NCI-H146 (cell line): ENCODE measurements around the gene RPS27L.

Experiments used
- DNase-seq: peaks from one replicate; lab custom pipeline; 2025; lab: John Stamatoyannopoulos, UW

Gene RPS27L

DNA sequence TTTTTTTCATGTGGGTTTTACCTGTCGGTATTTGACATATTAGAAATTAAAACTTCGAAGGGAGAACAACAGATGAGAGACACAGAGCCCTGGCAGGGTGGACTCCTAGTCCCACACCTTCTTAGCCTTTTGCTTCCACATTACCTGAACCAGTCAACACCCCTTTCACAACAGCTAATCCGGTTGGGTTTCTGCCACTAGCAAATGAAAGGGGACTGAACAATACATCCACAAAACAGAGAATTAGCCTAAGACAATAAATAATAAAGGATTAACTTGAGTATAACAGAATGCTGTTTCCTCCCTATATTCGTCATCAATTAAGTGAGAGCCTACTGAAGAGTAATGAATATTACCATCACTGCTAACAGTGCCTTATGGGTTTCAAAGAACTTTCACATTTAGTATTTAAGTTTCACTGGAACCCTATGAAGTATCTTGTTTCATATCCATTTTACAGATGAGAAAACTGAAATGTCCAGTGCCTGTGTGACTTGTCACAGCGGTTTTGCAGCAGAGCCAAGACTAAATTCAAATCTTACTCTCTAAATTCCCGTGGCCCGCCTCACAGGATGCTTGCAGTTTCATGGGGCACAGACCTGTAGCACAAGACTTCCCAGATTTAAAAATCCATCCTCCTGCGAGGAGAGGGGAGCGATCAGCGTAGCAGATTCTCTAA lies 31.1 kb upstream of the RPS27L start:
- no peak for DNase-seq

DNA sequence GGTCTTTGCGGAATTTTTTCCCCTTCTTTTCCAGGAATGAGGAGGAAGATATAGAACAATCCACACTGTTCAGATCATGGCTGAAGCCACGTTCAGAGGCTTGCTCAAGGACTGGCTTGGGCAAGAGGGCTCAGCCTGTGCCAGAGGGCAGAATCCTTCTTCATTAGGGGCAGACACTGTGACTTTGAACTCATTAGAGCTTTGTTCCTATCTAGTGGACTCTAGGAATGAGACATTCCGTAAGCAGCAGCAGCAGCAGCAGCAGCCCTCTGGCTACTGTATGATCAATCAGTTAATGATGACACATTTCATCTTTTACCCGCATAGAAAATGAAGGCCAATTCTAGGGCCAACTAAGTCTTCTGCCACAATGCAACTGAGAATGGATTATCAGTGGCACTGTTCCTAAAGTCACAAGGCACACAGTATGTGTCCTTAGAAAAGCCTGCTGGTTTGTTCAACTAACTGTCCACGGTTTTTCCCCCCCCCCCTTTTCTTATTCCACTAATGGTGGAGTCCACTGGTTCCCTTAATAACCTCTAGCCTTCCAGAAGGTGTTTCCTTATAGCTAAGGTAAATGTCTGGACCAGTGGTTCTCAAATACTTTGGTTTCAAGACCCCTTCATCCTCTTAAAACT lies 30.4 kb upstream of the RPS27L start:
- no peak for DNase-seq

DNA sequence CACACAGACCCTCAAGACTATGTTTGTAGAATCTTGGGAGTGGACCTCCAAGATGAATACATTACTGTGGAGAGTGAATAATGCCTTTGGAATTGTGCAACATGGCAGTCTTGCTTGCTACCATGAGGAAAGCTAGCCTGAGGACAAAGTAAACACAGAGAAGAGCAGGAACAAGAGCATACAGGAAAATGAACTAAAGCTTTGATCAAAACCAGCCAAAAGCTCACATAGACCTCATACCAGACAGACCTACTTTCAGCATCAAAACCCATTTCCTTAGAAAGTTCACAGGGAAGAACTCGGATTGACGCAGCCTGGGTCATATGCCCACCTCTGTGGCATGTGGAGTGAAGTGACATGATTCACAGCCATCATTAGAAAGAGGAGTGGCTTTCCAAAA lies 28.8 kb upstream of the RPS27L start:
- no peak for DNase-seq

DNA sequence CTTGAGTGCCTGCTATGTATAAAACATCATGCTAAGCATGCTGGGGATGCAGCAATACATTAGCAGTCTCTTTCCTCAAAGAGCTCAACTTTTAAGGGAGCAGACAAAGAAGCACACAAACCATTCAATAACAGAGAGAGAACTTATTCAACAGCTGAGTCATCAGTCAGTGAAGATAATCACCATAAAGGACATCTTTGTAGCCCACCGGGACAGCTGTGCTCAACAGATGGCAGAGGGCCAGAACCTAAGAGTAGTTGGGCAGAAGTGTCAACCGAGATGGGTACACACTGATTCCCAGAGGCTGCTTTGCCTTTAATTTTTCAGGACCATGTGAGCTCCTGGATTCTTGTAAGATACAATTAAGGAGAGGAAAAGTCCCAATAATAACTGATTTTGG lies 27.9 kb upstream of the RPS27L start:
- no peak for DNase-seq

DNA sequence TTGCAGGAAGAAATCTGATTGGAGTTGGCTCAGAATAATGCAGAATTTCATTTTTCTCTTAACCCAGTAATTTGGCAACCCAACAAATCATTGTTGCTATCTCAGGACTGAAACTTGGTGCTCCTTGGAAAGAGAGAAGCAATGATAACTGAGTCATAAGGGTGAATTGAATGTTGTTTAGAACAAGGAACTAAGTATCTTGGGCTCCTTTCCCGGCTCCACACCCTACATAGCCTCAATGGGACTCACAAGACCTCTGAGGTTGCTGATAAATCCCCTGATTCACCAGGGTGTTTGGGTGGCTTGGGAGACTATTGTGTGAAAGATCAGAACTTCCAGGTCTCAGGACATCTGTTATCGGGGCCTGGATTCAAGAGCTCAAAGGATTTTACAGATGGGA lies 24.4 kb upstream of the RPS27L start:
- DNase-seq: no peak

DNA sequence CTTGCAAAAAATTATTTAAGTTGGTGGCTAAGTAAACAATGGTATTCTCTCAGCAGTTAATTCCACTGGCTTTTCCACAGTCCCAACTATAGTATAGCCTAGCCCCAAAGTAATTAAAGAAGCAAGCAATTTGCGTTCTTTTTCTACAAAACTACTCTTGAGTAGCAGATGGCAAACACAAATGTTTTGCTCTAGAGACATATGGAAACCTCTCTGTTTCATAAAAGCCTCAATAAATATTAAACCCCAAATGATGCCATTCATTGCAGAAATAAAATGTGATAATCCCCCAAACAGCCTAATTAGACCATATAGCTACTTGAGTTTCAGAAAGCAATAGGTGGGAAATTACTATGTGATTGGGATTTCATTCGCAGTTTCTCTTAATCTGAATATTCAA lies 23.5 kb upstream of the RPS27L start:
- DNase-seq: no peak

DNA sequence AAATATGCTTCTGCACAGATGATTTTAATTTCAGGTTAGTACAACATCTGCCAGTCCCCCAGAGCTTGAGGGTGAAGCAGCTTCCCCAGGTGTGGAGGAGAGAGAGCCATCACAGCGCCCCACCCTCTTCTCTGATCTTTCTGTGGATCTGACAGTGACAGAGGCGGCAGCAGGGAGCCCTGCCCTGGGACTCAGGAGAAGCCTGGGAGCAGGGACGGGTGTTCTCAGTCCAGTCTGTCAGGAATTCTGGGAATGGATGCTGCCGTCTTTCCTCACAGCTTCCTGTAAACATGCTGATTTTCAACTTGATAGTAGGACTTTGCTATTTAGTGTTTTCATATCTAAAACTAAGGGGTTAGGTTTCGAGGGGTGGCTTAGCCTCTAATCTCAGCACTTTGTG lies 20.8 kb upstream of the RPS27L start:
- peak; percentile 61 for DNase-seq

DNA sequence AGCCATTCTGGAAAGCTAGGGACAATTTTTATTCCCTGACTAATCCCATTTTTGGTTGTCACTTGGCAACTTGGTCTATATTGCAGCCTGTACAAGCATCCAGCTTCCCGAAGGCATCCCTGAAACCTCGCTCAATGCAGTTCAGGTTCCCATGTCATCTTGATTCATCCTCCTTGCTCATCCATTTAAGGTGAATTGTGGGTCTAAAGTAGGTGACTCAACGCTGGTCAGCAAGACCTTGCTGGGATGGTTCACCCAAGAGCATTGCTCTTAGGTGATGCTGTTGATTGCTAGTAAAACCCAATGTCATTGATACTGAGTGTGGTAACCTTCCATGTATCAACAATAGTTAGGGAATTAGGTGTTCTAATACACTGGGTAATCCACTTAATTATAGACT lies 19.0 kb upstream of the RPS27L start:
- no peak for DNase-seq

DNA sequence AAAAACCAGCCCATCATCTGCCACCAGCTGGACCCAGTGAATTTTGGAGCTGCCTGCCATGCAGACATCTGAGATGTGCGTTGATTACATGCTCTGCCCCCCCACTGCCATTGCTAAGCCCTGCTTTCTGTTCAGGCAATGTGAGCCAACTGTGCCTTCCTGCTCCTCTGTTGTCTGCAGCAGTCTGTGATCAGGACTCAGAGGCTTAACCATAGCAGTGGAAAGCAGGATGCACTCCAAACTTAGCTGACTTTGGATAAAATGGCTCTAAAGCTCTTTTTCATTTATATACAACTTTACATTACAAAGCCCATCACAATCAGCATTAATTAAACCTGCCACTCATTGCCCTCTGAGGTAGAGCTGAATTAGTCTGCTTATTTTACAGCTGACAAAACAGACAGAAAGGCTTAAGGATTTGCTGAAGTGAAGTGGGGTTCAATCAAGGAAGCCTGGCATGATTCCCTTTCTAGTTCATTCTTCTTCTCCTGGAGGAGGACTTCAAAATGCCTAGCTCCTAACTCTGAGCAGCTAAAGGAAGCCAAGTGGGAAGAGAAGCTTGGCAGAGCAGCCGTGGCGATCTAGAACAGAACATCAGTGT lies 15.7 kb upstream of the RPS27L start:
- no peak for DNase-seq

DNA sequence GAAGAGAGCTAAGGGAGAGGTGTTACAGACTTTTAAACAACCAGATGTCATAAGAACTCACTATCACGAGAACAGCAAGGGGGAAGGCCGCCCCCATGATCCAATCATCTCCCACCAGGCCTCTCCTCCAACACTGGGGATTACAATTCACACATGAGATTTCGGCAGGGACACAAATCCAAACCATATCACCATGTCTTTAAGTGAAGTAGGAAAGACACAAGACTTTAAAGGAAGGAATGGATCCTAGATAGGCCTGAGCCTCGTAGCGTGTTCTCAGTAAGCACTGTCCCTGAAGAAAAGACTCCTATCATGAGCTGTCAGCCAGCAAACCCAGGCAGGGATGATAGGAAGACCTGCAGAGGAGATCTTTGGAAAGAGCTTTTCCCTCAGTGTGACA lies 15.1 kb upstream of the RPS27L start:
- DNase-seq: no peak

DNA sequence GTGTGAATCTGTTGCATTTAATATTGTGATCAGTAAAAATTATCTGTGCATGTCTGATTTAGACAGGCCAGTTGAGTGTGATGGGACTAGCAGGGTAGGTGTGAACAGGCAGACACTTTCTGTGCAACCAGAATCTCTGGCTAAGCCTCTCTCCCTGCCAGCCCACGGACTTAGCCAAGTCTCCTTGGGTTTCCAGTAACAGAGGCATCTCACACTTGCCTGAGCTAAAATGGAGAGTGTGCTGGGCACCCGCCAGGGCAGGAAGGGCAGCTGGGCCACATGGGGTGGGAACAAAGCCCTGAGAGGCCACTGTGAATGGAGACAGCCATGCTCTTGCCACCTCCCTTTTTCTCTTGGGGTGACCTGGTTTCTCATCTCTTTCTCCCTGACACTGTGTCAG lies 12.5 kb upstream of the RPS27L start:
- DNase-seq: no peak

DNA sequence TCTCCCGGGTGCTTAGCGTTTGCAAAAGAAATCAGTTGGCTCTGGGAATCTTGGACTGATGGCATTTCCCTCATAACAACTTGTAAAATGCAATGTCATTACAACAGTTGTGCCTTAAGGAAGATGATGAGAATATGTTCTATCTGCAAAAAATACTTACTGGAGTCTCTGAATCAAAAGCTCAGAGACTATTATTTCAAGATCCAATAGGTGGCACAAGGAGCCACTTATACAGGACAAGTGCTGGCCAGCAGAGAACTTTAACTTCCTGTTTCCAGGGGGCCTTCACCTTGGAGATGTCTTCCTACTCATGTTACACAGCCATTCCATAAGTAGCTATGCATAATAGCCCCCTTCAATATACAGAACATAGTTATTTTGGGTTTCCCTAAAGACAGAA lies 8.9 kb upstream of the RPS27L start:
- DNase-seq: no peak

DNA sequence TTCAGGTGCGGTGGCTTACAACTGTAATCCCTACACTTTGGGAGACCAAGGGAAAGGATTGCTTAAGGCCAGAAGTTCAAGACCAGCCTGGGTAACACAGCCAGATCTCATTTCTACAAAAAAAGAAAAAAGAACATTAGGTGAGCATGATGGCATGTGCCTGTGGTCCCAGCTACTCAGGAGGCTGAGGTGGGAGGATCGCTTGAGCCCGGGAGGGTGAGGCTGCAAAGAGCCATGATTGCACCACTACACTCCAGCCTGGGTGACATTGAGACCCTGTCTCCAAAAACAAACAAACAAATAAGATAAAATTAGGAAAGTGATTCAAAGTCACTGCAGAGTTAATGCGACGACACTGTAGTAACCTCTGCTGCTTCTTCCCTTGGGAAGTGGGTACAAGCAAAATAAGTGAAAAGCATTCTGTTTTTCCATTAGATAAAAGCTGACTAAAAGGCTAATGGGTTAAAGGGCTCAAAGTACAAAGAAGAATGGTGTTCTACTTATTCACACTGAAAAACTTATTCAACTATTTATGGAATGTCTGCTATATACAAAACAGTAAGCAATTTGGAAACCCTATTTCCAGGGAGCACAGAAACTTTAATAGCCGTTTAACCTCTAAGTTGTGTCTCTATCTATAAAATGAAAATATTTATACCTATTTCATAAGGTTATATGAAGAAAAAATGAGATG lies 8.0 kb upstream of the RPS27L start:
- no peak for DNase-seq

DNA sequence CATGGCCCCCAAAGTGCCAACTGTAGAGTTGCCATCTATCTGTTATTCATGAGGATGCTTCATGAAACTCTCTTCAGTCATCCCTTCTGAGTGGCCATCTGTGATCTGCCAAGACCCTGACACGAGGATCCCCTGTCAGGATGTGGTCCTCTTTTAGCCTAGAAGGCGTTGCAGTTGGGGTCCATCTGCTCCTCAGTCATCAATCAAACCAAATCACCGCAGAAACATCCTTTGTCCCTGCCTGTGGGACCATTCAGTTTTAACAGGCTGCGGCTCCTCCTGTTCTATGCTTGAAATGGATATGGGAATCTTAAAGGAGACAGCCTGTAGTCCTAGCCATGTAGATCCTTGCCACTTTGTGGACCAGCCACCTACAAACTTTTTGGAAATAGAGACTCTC lies 5.9 kb upstream of the RPS27L start:
- DNase-seq: no peak

DNA sequence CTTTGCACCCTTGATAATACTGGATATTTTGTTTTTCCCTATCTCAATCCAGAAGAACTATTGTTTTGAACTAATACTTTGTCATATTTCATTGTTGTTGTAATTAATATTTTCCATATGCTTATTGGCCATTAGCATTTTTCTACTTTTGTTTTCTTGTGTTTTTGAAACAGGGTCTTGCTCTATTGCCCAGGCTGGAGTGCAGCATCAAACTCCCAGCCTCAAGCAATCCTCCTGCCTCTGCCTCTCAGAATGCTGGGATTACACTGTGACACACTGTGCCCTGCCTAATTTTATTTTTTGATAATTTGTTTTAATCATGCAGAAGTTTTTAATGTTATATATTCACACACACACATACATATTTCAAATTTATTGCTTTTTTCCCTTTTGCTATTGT lies 3.4 kb upstream of the RPS27L start:
- no peak for DNase-seq

DNA sequence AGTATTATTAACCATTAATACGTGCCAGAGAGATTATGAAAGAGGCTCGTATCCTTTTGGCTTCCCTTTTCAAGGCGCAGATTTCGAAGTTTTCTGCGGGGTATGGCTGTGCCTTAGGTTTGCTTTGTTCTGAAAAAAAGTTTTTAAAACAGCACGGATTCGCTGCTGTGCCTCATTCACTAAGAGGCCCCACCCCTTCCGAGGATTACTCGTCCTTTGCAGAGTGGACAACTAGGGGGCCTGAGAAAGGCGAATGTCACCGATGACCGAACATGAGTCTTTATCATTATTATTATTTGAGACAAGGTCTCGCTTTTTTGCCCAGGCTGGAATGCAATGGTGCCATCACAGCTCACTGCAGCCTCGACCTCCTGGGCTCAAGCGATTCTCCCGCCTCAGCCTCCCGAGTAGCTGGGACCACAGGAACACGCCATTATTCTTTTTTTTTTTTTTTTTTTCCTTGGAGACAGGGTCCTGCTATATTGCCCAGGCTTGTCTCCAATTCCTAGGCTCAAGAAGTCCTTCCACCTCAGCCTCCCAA lies 684 bp upstream of the RPS27L start:
- peak; percentile 30 for DNase-seq

DNA sequence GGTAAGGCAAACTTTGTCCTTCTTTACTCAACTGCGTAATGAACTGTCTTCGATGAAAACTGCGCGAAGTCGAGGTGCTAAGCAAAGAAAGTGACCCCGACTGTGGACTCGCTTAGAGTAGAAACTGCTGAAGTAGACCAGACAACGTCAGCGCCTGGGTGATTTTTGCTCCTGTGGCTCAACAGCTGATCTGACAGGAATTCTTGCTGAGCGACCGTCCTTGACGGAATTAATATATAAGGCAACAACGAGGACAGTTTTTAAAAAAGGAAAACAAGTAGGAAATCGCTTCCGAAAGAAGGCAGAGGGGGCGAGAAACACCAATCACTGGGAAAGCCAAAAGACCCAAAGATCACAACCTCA lies 541 bp downstream of the RPS27L start:
- peak; percentile 26 for DNase-seq

DNA sequence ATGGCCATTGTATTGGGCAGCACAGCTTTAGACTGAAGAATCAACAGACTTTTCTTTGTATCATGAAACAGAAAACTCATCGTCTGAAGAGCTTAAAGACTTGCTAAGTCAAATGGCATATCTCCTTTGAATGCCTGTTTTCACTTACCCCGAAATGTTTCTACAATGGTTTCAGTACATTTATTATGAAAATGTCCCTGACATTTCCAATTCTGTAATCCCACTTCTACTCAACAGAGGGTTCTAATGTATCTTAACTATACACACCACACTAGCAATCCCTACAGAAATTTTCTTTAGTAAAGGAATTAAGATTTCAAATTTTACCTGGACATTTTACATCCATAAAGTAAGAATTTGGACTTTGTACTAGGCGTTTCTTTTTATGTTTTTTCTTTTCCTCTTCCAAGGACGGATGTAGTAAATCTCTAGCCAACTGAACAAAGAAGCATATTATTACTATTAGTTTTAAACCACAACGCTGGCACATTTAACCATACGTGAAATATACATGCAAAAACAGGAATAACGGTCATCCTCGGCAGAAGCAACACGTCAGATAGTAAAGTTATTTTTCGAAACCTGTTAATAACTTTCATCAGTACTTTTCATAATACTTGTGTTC lies 1.1 kb downstream of the RPS27L start:
- no peak for DNase-seq

DNA sequence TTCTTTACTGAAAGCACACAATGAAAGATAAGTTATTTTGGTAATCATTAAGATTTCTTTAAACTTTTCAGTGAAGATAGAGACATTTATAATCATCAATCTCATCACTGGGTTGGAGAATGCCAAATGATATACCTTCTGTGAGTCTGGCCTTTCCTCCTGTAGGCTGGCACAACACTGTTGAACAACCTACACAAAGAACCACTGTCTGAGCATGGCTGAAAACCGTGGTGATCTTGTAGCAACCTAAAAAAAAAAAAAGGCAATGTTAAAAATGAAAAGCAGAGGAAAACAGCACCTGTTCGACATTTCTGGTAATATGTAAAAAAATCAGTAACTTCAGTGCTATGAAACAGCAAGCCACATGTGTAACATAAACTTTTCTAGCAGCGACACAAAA lies 1.8 kb downstream of the RPS27L start:
- DNase-seq: no peak

DNA sequence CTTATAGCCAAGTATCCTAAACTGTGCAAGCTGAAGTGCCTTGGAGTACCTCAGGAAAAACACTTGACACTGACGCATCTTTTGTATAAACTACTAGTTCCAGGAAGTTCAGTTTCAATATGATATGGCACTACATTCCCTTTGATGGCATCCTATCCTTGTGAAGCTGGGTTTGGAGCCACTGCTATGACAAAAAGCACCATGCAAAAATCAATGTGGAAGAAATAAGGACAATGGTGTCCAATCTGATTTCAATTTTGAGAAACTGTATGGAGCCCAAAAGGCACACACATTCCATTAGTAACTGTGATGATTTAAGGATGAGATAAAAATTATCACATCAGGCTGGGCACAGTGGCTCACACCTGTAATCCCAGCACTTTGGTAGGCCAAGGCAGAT lies 5.6 kb downstream of the RPS27L start:
- DNase-seq: no peak

DNA sequence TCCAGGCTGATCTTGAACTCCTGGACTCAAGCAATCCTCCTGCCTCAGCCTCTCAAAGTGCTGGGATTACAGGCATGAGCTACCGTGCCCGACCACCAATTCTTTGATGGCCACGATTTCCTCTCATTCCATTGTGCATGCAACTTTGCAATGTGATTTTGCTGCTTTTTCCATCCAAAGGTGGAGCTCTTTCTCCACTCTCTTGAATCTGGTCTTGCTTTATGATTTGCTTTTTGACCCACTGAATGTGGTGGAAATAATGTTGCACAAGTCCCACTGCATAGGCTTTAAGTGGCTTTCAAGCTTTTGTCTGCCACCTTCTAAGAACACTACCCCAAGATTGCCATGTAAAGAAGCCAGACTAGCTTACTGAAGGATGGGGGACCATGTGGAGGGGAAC lies 10.6 kb downstream of the RPS27L start:
- no peak for DNase-seq

DNA sequence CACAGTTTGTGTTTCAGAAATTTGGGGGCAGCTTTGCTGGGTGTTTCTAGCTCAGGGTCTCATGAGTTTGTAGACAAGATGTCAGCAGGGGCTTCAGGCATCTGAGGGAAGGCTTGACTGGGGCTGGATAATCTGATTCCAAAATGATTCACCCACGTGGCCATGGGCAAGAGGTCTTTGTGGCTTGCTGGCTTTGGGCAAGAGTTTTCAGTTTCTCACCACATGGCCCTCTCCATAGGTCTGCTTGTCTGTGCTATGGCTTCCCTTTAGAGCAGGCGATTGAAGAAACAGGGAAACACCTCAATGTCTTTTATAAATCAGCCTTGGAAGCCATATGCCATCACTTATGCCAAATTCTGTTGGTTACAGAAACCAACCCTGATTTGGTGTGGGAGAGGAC lies 11.9 kb downstream of the RPS27L start:
- no peak for DNase-seq

DNA sequence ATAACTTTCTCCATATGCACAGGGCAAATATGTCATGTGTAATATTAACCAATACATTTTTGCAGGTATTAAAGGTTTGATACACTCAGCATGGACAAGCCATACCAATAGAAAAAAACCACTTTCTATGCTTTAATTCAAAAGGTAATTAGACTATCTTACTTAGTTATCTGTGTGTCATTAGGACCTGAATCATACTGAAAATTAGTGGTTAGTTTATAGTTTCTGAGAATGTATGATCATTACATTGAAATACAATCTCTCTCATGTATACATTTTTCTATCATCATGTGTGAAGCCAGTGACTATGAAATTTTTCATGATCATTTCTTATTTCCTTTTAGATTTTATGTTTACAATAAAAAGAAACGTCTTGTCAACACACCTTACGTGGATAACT lies 16.3 kb downstream of the RPS27L start:
- DNase-seq: no peak
